Stimulated activated CD8-positive, alpha-beta memory T cell treated with anti-CD3 and anti-CD28 coated beads, Interleukin-4, amount 100 ng/mL, for 48 hours (primary cell): ENCODE data around the gene CTDNEP1.

ENCODE experiments used
- DNase-seq: peaks from one replicate; pipeline ENCODE4 v3.0.0-alpha.2; 2020

CTDNEP1 gene

GRCh38 chr17:7279448-7279847, 27.9 kb upstream of the CTDNEP1 start:
- no peak for DNase-seq

DNA sequence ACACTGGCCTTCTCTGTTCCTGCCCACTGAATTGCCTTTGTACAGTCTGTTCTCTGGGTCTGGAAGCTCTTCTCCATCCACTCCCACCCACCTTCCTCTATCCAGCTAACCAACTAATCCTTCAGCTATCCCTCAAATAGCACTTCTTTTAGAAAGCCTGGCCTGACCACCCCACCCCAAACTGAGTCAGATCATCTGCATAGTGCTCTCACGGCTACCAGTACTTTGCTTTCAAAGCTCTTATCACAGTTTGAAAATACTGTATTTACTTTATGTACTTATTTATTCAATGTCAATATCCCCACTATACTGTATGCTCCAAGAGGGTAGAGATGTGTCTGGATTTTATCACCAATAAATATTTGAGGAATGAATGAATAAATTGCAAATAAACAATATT, 15.2 kb upstream of the CTDNEP1 start:
- DNase-seq = no peak

- no peak for DNase-seq
Measured at GRCh38 chr17:7263801-7264078, 12.2 kb upstream of the CTDNEP1 start.

DNA sequence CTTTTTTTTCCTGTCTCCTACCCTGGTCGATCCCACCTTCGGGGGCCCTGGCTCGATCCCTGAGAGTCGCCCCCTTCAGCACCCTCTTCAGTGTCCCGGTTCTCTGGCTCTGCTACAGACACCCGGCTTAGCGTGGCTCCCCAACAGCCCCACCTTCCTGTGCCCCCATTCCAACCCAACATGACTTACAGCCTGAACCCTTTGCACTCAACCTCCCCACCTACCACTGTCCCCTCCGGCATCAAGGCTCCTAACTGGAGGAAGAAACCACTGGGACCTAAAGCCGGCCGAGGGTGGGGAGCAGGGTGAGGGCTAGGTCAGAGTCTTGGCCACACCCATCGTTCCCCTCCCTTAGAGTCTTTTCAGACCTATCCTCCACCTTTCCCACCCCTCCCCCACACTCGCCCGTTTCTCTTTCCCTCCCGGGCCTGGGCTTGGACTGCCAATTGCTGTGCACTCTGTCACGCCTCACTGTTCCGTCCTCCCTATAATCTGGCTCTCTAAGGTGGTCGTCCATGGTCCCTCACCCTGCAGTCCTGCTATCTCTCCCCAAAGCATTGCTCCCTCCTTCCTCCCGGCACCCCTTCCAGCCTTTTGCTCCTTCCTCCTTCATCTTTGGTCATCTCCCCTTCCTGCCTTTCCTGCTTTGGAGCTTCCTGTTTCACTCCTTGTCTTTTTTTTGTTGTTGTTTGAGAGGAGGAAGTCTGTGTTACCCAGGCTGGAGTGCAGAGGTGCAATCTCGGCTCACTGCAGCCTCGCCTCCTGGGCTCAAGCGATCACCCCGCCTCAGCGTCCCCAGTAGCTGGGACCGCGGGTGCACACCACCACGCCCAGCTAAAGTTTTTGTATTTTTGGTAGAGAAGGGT, 11.6 kb upstream of the CTDNEP1 start:
- peak; percentile 47 for DNase-seq

DNA sequence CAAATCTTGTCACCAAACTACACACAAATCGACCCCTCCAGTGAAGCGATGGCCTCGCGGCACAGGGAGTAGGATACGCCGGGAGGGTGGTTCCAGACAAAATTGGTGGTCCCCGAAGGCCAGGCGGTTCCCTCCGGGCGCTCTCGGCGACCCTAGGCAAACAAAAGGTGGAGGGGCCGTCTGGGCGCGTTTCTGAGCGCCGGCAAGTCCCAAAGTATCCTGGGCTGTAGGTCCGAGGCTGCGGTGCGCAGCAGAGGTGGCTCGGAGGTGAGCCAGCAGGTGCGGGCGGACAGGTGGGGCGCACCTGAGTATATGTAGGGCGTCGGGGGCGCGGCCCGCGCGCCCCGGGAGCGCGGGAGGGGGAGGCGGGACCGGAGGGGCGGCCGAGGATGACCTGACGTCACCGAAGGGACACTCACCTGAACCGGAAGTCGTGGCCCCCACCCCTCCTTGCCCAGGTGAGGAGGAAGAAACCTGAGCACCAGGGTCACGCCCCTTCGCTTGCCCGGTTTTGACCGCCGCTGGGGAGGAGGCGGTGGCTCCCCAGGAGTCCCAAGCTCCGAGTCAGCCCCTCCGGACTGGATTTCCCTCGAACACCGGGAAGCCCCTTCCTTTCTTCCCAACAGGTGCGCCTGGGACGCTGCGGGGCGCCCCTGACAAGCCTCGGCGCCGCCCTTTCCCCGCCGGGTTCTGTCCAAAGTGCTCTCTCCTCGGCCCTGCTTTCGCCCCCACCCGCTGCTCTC, 10.8 kb upstream of the CTDNEP1 start, which contains the start of gene CLDN7:
Gene CLDN7, minus strand, starts transcription at position 287 of the 743 bp plus-strand sequence. CDS start 435 bp downstream, outside the sequence.
- no peak for DNase-seq

DNA sequence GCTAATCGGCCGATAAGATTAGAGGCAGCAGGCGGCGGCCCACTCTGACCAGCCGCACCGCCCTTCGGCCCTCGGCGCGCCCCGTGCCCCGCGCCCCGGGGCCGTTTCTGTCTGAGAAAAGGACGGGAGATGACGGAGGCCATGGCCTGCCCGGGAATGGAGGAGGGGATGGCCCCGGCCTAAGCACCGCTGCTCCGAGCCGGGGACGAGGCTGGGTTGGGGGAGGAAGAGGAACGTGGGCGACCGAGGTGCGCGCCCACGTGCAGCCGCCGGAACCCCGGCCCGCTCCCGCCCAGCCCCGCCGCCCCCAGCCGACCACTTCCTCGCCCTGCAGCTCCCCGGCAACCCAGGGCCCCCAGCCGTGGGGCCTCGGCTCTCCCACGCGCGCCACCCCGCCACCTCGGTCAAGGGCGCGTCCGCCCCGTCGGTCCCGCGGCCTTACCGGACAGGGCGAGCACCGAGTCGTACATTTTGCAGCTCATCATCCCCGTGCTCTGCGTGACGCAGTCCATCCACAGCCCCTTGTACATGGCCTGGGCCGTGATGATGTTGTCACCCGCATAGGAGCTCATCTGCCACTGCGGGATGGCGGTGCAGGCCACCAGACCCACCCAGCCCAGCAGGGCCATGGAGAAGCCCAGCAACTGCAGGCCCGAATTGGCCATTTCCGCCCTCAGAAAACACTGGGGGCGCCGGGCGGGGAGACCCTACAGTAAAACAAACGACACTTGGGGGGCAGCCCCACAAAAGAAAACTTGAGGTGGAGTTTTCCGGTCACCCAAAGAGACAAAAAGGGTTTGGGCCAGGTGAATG, 10.1 kb upstream of the CTDNEP1 start:
- DNase-seq = peak; percentile 47

GRCh38 chr17:7260651-7261378, 9.3 kb upstream of the CTDNEP1 start:
- peak; percentile 61 for DNase-seq

- DNase-seq = no peak
Measured at GRCh38 chr17:7260151-7260550, 8.6 kb upstream of the CTDNEP1 start.

DNA sequence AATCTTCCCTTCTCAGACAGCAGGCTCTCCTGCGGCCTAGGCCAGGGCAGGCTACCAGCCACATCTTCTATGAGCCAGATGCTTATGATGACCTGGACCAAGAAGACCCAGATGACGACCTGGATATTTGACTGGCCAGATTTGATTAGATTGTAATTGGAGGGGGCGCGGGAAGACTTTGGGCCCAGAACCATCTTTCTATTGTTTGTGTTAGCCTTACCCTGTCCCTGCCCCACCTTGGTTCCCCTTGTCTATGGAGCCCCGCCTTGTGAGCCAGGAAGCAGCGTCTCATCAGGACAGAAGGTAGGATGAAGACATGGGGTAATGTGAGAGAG, 8.0 kb upstream of the CTDNEP1 start:
- DNase-seq = no peak

GRCh38 chr17:7258731-7259554, 7.4 kb upstream of the CTDNEP1 start:
- peak; percentile 52 for DNase-seq

DNA sequence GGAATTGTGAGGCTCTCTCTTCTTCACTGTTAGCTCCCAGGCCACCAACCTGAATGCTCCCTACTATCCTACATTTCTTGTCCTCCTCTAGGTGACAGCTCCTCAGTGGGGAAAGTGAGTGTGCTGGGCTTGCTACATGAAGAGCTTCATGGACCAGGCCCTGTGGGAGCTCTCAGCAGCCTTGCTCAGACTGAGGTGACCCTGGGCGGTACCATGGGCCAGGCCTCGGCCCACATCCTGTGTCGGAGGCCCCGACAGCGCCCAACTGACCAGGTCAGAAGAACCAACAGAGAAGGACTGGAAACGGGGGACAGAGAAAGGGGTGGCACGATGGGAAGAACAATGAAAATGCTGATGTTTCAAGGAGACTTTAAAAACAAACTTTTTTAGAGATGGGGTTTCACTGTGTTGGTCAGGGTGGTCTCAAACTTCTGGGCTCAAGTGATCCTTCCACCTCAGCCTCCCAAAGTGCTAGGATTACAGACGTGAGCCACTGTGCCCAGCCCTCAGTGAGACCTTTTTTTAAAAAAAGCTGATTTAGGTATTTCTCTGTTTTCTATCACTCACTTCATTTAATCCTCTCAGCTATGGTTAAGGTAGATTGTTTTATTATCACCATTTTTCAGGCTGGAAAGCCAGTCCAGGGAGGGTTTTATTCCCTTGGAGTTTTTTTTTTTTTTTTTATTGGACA, 5.4 kb upstream of the CTDNEP1 start:
- DNase-seq = no peak

GRCh38 chr17:7254511-7254910, 3.0 kb upstream of the CTDNEP1 start:
- no peak for DNase-seq

GRCh38 chr17:7253082-7253481, 1.5 kb upstream of the CTDNEP1 start:
- no peak for DNase-seq

- DNase-seq = peak; percentile 99
Measured at GRCh38 chr17:7252176-7253043, 876 bp upstream of the CTDNEP1 start, which contains the start of gene ELP5. Gene ELP5 (plus strand): TSS chr17:7252215. CDS start chr17:7252551, 336 bp downstream.

DNA sequence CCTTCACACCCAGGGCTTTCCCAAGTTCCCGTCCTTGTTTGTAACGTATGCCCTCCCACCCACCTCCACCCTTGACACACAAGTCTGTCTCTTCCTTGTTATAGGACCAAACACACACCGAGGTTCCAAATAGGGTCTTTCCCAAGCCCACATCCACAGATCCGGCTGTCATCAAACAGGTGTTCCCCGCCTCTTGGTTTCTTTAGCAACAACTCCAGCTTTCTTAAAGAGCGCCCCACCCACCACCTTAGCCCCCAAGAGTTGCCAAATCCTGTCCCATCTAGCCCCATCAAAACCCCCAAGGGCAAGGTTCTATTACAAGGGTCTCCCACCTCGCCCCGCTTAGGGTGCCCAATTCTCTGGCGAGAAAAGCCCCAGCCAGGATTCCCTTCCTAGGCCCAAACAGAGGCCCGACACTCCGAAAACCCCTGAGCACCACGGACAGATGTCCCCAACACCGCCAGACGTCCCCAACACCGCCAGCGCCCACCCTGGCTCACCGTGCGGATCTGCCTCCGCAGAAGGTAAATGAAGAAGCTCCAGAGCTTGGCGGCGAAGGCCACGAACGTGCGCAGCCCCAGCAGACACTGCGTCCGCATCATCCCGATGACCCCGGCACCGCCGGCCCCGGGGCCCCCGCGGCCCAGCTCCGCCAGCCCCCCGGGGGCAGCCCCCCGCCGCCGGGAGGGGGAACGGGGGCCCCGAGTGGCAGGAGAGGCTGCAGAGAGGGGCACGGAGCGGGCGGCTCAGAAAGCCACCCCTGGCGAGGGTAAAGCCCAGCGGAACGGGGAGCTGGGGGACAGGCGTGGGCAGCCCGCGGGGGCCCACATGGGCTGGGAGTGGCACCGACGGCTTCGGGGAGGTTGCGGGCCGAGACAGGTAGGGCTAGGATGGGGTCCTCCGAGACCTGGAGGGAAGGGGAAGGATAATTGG, 573 bp downstream of the CTDNEP1 start:
- DNase-seq = no peak

DNA sequence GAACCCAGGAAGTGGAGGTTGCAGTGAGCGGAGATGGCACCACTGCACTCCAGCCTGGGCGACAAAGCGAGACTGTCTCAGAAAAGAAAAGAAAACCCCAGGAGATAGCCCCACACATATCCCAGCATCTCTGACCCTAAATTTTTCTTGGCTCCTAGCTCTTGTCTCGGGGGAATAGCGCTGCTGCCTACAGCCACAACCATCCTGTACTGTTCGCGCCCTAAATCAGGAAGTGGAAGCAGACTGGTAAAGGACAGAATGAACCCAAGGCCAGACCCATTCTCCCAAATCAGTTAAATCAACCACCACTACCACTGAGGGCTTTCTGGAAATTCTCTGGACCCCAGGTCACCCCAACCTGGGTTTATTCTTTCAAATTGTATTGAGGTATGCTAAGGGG, 1.7 kb downstream of the CTDNEP1 start:
- DNase-seq = no peak

- DNase-seq = no peak
Measured at GRCh38 chr17:7249214-7249613, 2.3 kb downstream of the CTDNEP1 start.

- no peak for DNase-seq
Measured at GRCh38 chr17:7248796-7249195, 2.7 kb downstream of the CTDNEP1 start.

GRCh38 chr17:7246779-7247178, 4.8 kb downstream of the CTDNEP1 start:
- DNase-seq = no peak
